Thyroid gland (tissue), 4 donors: ENCODE data around the gene KLHL2. TPM values are rescaled to one million over a fixed set of nuclear protein-coding genes. Genes with fewer than 3 reads are reported as not detected.

ENCODE experiments used
- DNase-seq, 2 donors: peaks; one replicate each; pipeline ENCODE4 v3.0.0-alpha.2; 2019
- H3K27ac ChIP-seq, 3 donors: fragments of 200-600 bp; sonication (generic); 1 replicate in 2 of 3; 2 replicates in 1 of 3; pipeline ENCODE4 v1.5.1; 2016 to 2019; ENCODE audit warnings: mild to moderate bottlenecking in 1 of 3, moderate library complexity in 1 of 3
- H3K27me3 ChIP-seq: fragments of 200-600 bp; sonication (generic); one replicate; pipeline ENCODE4 v1.5.1; 2019
- H3K36me3 ChIP-seq, 2 donors: fragments of 200-600 bp; sonication (generic); one replicate each; pipeline ENCODE4 v1.5.1; 2016 to 2019
- H3K4me1 ChIP-seq, 2 donors: fragments of 200-600 bp; sonication (generic); one replicate each; pipeline ENCODE4 v1.5.1; 2017 to 2019
- H3K4me3 ChIP-seq, 3 donors: fragments of 200-600 bp; sonication (generic); replicated peaks in 1 of 3; 1 replicate in 2 of 3; 2 replicates in 1 of 3; pipeline ENCODE4 v1.5.1; 2016; ENCODE audit warnings: mild to moderate bottlenecking in 1 of 3
- H3K9me3 ChIP-seq: fragments of 200-600 bp; sonication (generic); one replicate; pipeline ENCODE4 v1.5.1; 2017
- CTCF ChIP-seq, 6 experiments: fragments of 200-600 bp in 3 of 6; fragments of 450-650 bp in 3 of 6; sonication (generic) in 3 of 6; IDR thresholded peaks; one replicate each; pipeline ENCODE4 v1.5.1; 2016 to 2019; ENCODE audit warnings: antibody characterized with exemption in 6 of 6, mild to moderate bottlenecking in 2 of 6, inconsistent platforms in 1 of 6, moderate library complexity in 1 of 6
- POLR2A ChIP-seq, 2 donors: fragments of 450-650 bp; IDR thresholded peaks; one replicate each; pipeline ENCODE4 v1.6.1; 2017; ENCODE audit warnings: antibody characterized with exemption in 2 of 2, mild to moderate bottlenecking in 2 of 2, moderate library complexity in 1 of 2
- WGBS, 2 donors: methylation state at CpG; one replicate each; pipeline ENCODE4 v1.1.5; 2017; 5-methylcytosine and 5-hydroxymethylcytosine counted together
- intact Hi-C: fragments of 100-400 bp; cut with DNase I; formaldehyde crosslinking; loops from one replicate; pipeline ENCODE4 v1.15.1; 2023
- total RNA-seq, 4 donors: library from RNA; depleted of rRNA; stranded (reverse); fragments of >200 nt; gene quantifications; one replicate each; pipeline ENCODE4 v1.2.3, GENCODE V29; 2016

The KLHL2 gene
- total RNA-seq, 4 donors from 2014 or later: 30.9 to 45.2 (median 35.8) TPM

DNA sequence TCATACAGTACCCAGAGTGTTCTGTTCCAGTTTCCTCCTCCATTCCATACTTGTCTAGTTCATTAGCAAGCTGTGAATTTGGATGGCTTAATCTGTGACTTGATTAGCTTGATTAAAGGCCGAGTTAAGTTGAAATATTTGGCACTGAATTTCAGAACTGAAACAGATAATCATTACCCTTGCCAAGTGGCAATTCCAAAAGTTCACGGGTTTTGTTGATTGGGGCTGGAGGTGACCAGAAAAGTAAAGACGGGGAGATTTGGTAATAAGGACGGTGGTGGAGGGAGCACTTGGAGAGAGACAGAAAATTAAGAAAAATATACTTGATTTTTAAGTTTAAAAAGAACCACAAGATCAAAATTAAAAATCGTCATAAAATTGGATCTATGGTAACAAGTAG is 21.9 kb upstream of the KLHL2 start:
- Histone ChIP-seq H3K4me1 (no peaks in the 10 kb centered on the region), H3K27ac (no peak overlapping the region), H3K27me3 (no peaks in the 10 kb centered on the region), H3K4me3 (no peak overlapping the region), H3K36me3 (no peaks in the 10 kb centered on the region), H3K9me3 (no peaks in the 10 kb centered on the region)
- WGBS, 2 donors: 81 to 87% methylated on average over 5 of the region's 5 CpGs
- intact Hi-C loops: no loop called here
- no peak for DNase-seq
- TF ChIP-seq CTCF (IDR thresholded peaks at IDR 0.05) (no peak), POLR2A (IDR thresholded peaks at IDR 0.05) (no peak)

DNA sequence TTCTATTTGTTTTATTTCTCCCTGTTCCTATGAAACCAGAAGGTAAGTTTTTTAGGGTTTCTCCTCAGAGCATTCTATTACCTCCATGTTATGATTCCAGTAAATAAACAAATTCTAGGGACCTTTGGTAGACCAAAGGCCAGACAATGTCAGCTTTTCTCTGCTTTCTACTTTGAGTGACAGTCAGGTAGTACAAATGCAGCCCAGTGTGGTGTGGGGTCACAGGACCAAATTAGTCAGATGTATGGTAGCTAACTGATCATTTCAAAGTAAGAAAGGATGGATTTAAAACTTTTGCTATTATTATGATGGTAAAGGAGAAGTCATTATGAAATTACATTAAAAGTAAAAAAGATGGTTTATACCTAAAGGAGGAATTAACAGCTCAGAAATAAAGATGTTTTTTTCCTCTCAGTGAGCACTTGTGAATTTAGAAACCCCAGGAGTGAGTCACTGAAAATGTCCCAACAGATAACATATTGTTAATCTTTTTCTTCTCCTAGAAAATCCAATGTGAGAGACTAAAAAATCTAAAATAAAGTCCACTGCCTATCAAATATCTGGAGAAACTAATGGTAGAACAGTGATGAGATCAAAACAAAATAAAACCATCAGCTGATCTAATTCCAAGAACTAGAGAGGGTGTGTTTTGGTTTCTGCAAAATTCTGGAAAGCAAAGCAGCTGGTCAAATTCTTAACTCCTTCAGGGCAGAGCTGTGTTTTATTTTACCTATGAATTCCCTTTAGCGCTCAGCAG is 16.6 kb upstream of the KLHL2 start:
- no peaks in the 10 kb centered on the region for H3K9me3 ChIP-seq
- no peak for TF ChIP-seq CTCF (IDR thresholded peaks at IDR 0.05)
- no peak for TF ChIP-seq POLR2A (IDR thresholded peaks at IDR 0.05)
- no peak overlapping the region for H3K27ac ChIP-seq
- no peak overlapping the region for H3K4me3 ChIP-seq
- no peaks in the 10 kb centered on the region for H3K27me3 ChIP-seq
- intact Hi-C loops: no loop called here
- H3K4me1 ChIP-seq: peaks cover 6 to 7% of the 10 kb centered on the region in 2 donors
- no peaks in the 10 kb centered on the region for H3K36me3 ChIP-seq
- DNase-seq: no peak
- WGBS, 2 donors: 94 to 100% methylated on average over 1 of the region's 1 CpG

DNA sequence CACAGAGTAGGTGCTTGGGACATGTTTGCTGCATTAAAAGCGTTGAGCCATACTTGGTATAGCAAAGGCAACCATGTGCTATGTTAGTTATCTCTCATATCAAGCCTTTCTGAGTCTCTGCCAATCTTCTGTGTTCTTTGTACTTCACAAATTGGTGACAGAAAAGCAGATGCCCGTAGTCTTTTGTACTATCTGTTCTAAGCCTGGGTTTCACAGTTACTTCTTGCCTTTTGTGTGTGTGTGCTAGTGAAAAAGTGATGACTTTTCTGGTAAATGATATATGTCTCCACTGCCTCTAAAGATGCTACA is 16.1 kb upstream of the KLHL2 start:
- Histone ChIP-seq H3K27ac (no peak overlapping the region), H3K9me3 (no peaks in the 10 kb centered on the region), H3K4me3 (no peak overlapping the region), H3K36me3 (no peaks in the 10 kb centered on the region), H3K27me3 (no peaks in the 10 kb centered on the region), H3K4me1 (peaks cover 6 to 7% of the 10 kb centered on the region in 2 donors)
- no peak for DNase-seq
- intact Hi-C loops: no loop called here
- 67 to 69% methylated on average over 2 of the region's 2 CpGs for WGBS, 2 donors
- no peak for TF ChIP-seq CTCF (IDR thresholded peaks at IDR 0.05)
- no peak for TF ChIP-seq POLR2A (IDR thresholded peaks at IDR 0.05)

GRCh38 chr4:165191814-165192499 is 15.4 kb upstream of the KLHL2 start:
- Histone ChIP-seq H3K4me3 (no peak overlapping the region), H3K9me3 (no peaks in the 10 kb centered on the region), H3K27me3 (no peaks in the 10 kb centered on the region), H3K4me1 (peaks cover 6 to 7% of the 10 kb centered on the region in 2 donors), H3K36me3 (no peaks in the 10 kb centered on the region), H3K27ac (no peak overlapping the region)
- 78 to 85% methylated on average over 7 of the region's 7 CpGs for WGBS, 2 donors
- TF ChIP-seq POLR2A (IDR thresholded peaks at IDR 0.05) (no peak), CTCF (IDR thresholded peaks at IDR 0.05) (no peak)
- intact Hi-C loops: no loop called here
- DNase-seq: no peak

GRCh38 chr4:165192500-165192898 is 14.9 kb upstream of the KLHL2 start:
- Histone ChIP-seq H3K36me3 (no peaks in the 10 kb centered on the region), H3K9me3 (no peaks in the 10 kb centered on the region), H3K4me3 (no peak overlapping the region), H3K27me3 (no peaks in the 10 kb centered on the region), H3K4me1 (peaks cover 6 to 7% of the 10 kb centered on the region in 2 donors), H3K27ac (no peak overlapping the region)
- no peak for TF ChIP-seq POLR2A (IDR thresholded peaks at IDR 0.05)
- no peak for TF ChIP-seq CTCF (IDR thresholded peaks at IDR 0.05)
- WGBS, 2 donors: 92 to 100% methylated on average over 1 of the region's 1 CpG
- no peak for DNase-seq
- intact Hi-C loops: no loop called here
